ENCODE results near the gene NXPH2. TPM values are rescaled to one million over a fixed set of nuclear protein-coding genes. Genes with fewer than 3 reads are reported as not detected.
"Not testable (repeated sequence)": the region's sequence is repeated elsewhere in the genome, so short reads cannot be mapped to it uniquely, and the experiment has no call there.

The NXPH2 gene
- total RNA-seq, 2 donors from 2014 or later = not detected

- no peak for DNase-seq (ENCODE audit: low spot score)
- intact Hi-C loops (cut with DNase I) = no loop called here
These were observed 121.8 kb downstream of the NXPH2 start for GRCh38 chr2:138658187-138658894.

GRCh38 chr2:138654146-138654545, 126.0 kb downstream of the NXPH2 start:
- no peak for DNase-seq (ENCODE audit: low spot score)
- intact Hi-C loops (cut with DNase I) = no loop called here

GRCh38 chr2:138652378-138652777, 127.8 kb downstream of the NXPH2 start:
- DNase-seq (ENCODE audit: low spot score) = no peak
- intact Hi-C loops (cut with DNase I) = no loop called here

GRCh38 chr2:138649571-138649970, 130.6 kb downstream of the NXPH2 start:
- no peak for DNase-seq (ENCODE audit: low spot score)
- intact Hi-C loops (cut with DNase I) = no loop called here

GRCh38 chr2:138648606-138649005, 131.6 kb downstream of the NXPH2 start:
- intact Hi-C loops (cut with DNase I) = no loop called here
- no peak for DNase-seq (ENCODE audit: low spot score)

DNA sequence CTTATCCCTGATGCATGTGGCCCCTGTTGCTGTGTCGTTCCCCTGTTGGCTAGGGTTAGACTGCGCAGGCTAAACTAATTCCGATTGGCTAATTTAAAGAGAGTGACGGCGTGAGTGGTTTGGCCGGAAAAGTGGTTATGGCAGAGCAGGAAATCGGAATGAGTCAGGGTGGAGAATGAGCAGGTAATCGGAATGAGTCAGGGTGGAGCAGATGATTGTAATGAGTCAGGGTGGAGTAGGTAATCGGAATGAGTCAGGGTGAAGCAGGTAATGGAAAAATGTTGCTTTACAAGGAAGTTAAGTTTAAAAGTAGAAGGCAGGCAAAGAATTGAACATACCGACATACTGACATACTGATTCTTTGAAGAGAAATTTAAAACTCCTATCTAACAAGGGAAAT, 135.4 kb downstream of the NXPH2 start:
- DNase-seq (ENCODE audit: low spot score); intact Hi-C loops (cut with DNase I): not testable (repeated sequence)

- intact Hi-C loops (cut with DNase I) = no loop called here
- no peak for DNase-seq (ENCODE audit: low spot score)
These were observed 139.1 kb downstream of the NXPH2 start for GRCh38 chr2:138640921-138641676.

- no peak for DNase-seq (ENCODE audit: low spot score)
- intact Hi-C loops (cut with DNase I) = no loop called here
These were observed 142.5 kb downstream of the NXPH2 start for GRCh38 chr2:138637686-138638085.

GRCh38 chr2:138637061-138637460, 143.1 kb downstream of the NXPH2 start:
- no peak for DNase-seq (ENCODE audit: low spot score)
- intact Hi-C loops (cut with DNase I) = no loop called here

DNA sequence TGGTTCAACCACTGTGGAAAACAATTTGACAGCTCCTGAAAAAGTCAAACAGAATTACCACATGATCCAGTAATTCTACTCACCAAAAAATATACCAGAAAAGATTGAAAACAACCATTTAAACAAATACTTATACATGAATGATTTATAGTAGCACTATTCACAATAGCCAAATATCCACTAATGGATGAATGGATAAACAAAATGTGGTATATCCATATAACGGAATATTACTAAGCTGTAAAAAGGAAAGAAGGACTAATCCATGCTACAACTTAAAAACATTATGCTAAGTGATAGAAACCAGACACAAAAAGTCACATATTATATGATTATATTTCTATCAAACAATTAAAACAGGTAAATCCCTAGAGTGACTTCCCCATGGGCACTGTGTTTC, 147.1 kb downstream of the NXPH2 start:
- intact Hi-C loops (cut with DNase I) = no loop called here
- no peak for DNase-seq (ENCODE audit: low spot score)

GRCh38 chr2:138632066-138632620, 148.0 kb downstream of the NXPH2 start:
- intact Hi-C loops (cut with DNase I) = no loop called here
- no peak for DNase-seq (ENCODE audit: low spot score)

GRCh38 chr2:138630164-138630563, 150.0 kb downstream of the NXPH2 start:
- no peak for DNase-seq (ENCODE audit: low spot score)
- intact Hi-C loops (cut with DNase I) = no loop called here

GRCh38 chr2:138626148-138626547, 154.0 kb downstream of the NXPH2 start:
- intact Hi-C loops (cut with DNase I) = no loop called here
- no peak for DNase-seq (ENCODE audit: low spot score)

- intact Hi-C loops (cut with DNase I) = loop anchor here in 1 of 2 donors (5.0 kb wide), 1 partner anchor 380 kb away; no protein-coding TSS in a partner anchor
- no peak for DNase-seq (ENCODE audit: low spot score)
These were observed 157.6 kb downstream of the NXPH2 start for GRCh38 chr2:138622613-138623012.

DNA sequence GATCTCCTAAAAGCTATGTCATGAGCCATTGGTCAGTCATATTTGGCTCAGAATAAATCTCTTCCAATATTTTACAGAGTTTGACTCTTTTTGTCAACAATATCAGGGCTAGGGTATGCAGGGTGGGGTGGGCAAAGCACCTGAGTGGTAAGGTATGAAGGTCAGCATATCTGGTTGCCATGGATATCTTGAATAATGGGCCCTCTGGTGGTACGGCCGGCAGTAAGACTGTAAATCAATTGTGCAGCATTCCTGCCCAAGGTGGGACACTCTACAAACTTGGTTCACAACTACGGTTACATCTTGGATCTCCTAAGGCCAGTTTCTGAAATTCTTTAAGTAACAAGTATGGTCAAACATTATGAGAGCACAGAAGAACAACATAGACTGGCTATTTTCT, 159.1 kb downstream of the NXPH2 start:
- intact Hi-C loops (cut with DNase I) = loop anchor here in 1 of 2 donors (5.0 kb wide), 1 partner anchor 381 kb away; no protein-coding TSS in a partner anchor
- DNase-seq (ENCODE audit: low spot score) = no peak

DNA sequence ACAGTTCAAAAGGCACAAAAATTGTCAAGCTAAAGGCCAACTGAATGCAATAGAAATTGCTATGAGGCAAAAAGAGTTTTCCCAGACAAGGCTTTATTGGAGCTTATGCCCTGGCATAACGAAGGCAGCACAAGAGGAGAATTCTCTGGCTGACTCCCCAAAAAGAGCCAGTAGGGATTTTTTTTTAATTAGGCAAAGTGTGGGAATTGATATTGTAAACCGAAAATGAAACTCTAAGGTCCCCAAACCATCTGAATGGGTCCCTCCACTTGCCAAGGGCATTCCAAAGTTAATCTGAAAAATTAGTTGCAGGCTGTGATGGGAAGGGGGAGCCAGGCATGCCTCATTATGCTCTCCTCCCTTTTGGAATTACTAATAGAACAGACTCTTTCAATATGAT, 159.8 kb downstream of the NXPH2 start:
- DNase-seq (ENCODE audit: low spot score) = no peak
- intact Hi-C loops (cut with DNase I) = loop anchor here in 1 of 2 donors (5.0 kb wide), 1 partner anchor 382 kb away; no protein-coding TSS in a partner anchor

Measured in posterior vena cava (tissue), 2 donors.